Lower lobe of right lung (tissue), 2 donors: Measurements from ENCODE around the gene THSD4. TPM values are rescaled to one million over a fixed set of nuclear protein-coding genes. Genes with fewer than 3 reads are reported as not detected.

Experiments
- ATAC-seq, 2 donors: fragments of 200-7000 bp; cut with Tn5 transposase; one replicate each; pipeline ENCODE4 v1.9.1; 2020 to 2022; ENCODE audit warnings: mild to moderate bottlenecking in 2 of 2, moderate library complexity in 2 of 2
- DNase-seq: peaks from one replicate; pipeline ENCODE4 v3.0.0-alpha.2; 2020
- H3K27ac ChIP-seq: fragments of 200-600 bp; one replicate; pipeline ENCODE4 v1.8.0; 2022
- H3K27me3 ChIP-seq: fragments of 200-600 bp; one replicate; pipeline ENCODE4 v1.8.0; 2022; ENCODE audit warnings: low read depth
- H3K36me3 ChIP-seq: fragments of 200-600 bp; one replicate; pipeline ENCODE4 v1.8.0; 2022; ENCODE audit warnings: mild to moderate bottlenecking
- H3K4me1 ChIP-seq: fragments of 200-600 bp; one replicate; pipeline ENCODE4 v1.8.0; 2022
- H3K4me3 ChIP-seq: fragments of 200-600 bp; one replicate; pipeline ENCODE4 v1.8.0; 2022; ENCODE audit warnings: mild to moderate bottlenecking
- H3K9me3 ChIP-seq: fragments of 200-600 bp; one replicate; pipeline ENCODE4 v1.8.0; 2022
- intact Hi-C: fragments of 100-400 bp; cut with DNase I; formaldehyde crosslinking; loops from one replicate; pipeline ENCODE4 v1.11.0; 2022
- total RNA-seq: library from RNA; stranded (reverse); fragmentation: NEBNext Ultra II Directional; extraction: Animal tissue kit (Norgen Biotek cat#: 25700); gene quantifications from one replicate; pipeline ENCODE4 v1.2.1, GENCODE V29; 2021
- TF ChIP-seq, protein P1 (sequence below): fragments of 200-600 bp; IDR thresholded peaks from one replicate; pipeline ENCODE4 v1.8.0; 2022; ENCODE audit warnings: antibody characterized with exemption, mild to moderate bottlenecking
- donor health status: DM: no; HTN: yes; CAD: no; lungs with severe emphysema.

Gene THSD4
- total RNA-seq, 1 donor from 2014 or later, result 18.2 TPM

DNA sequence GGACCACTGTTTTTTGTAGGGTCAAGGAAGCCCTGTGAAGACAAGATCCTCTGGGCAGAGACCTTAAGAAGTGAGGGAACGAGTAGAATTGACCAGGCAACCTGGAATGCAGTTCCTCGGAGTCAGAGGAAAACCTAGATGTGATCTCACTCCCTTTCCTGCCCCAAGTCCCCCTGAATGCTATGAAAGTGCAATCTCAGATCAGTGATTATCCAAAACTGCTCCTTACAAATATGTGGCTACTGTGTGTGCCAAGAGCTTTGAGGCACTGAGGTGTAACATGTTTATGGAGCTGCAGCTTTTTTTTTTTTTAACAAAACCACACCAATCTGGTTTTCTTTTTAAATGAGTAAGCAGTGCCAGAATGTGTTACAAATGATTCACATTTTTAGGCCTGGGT, 35.8 kb downstream of the THSD4 start:
- H3K27me3 ChIP-seq, result no peaks in the 10 kb centered on the region
- H3K4me1 ChIP-seq, result peaks cover 5% of the 10 kb centered on the region
- ATAC-seq (no peak), DNase-seq (no peak)
- H3K27ac ChIP-seq, result no peak overlapping the region
- H3K4me3 ChIP-seq, result no peak overlapping the region
- no peaks in the 10 kb centered on the region for H3K36me3 ChIP-seq
- intact Hi-C loops, result no loop called here
- TF ChIP-seq, protein P1, sequence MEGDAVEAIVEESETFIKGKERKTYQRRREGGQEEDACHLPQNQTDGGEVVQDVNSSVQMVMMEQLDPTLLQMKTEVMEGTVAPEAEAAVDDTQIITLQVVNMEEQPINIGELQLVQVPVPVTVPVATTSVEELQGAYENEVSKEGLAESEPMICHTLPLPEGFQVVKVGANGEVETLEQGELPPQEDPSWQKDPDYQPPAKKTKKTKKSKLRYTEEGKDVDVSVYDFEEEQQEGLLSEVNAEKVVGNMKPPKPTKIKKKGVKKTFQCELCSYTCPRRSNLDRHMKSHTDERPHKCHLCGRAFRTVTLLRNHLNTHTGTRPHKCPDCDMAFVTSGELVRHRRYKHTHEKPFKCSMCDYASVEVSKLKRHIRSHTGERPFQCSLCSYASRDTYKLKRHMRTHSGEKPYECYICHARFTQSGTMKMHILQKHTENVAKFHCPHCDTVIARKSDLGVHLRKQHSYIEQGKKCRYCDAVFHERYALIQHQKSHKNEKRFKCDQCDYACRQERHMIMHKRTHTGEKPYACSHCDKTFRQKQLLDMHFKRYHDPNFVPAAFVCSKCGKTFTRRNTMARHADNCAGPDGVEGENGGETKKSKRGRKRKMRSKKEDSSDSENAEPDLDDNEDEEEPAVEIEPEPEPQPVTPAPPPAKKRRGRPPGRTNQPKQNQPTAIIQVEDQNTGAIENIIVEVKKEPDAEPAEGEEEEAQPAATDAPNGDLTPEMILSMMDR, result no peak
- H3K9me3 ChIP-seq, result no peaks in the 10 kb centered on the region

DNA sequence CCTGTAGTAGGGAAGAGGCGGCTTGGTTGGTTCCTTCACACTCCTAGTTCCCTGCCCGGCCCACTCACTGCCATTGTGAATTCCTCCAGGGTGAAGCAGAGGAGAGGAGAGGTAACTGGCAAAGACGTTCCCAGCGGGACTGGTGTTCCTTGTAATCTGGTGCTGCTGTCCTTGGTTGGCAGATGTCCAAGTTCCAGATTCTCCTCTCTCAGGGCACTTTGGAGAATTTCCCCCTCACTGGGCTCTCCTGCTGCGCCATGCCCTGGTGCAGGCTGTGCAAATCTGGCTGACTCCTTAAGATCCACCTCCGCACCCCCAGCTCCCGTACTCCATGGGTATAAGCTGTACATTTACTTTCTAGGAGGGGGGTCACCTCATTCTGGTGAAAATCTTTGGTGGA, 37.3 kb downstream of the THSD4 start:
- Histone ChIP-seq H3K4me3 (no peak overlapping the region), H3K36me3 (no peaks in the 10 kb centered on the region), H3K27me3 (no peaks in the 10 kb centered on the region), H3K9me3 (no peaks in the 10 kb centered on the region), H3K4me1 (peaks cover 5% of the 10 kb centered on the region), H3K27ac (no peak overlapping the region)
- intact Hi-C loops, result no loop called here
- no peak for ATAC-seq
- TF ChIP-seq, protein P1, result no peak
- DNase-seq, result no peak

DNA sequence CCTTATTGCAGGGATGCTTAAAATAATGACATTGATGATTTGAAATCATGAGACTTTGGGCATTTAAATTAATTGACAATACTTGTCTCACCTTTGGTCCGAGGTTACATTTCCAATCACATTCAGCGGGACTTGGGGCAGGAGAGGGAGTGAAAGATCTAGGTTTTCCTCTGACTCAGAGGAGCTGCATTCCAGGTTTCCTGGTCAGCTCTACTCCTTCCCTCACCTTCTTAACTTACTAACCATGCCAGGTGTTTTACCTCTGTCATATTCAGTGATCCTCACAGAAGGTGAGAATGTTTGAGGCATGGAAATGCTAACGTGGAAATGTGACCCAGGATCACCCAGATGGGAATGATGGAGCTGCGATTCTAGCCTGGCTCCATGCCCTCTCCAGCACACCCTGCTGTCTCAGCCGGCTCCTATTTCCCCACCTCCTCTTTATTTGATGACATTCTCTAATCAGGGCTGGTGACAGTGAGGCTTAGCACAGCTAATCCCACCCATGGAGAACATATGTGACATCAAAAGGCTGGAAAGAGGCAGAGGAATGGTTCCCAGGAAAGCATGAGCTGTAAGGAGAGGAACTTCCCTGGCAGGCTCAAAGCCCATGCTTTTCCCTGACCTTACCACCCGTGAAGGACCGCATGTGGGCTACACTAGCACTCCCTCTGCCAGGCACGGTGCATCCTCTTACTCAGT, 38.7 kb downstream of the THSD4 start:
- no peaks in the 10 kb centered on the region for H3K36me3 ChIP-seq
- H3K4me3 ChIP-seq, result no peak overlapping the region
- H3K9me3 ChIP-seq, result no peaks in the 10 kb centered on the region
- no peak for ATAC-seq
- no peak for DNase-seq
- peaks cover 5% of the 10 kb centered on the region for H3K4me1 ChIP-seq
- TF ChIP-seq, protein P1, result no peak
- intact Hi-C loops, result no loop called here
- no peaks in the 10 kb centered on the region for H3K27me3 ChIP-seq
- H3K27ac ChIP-seq, result no peak overlapping the region

DNA sequence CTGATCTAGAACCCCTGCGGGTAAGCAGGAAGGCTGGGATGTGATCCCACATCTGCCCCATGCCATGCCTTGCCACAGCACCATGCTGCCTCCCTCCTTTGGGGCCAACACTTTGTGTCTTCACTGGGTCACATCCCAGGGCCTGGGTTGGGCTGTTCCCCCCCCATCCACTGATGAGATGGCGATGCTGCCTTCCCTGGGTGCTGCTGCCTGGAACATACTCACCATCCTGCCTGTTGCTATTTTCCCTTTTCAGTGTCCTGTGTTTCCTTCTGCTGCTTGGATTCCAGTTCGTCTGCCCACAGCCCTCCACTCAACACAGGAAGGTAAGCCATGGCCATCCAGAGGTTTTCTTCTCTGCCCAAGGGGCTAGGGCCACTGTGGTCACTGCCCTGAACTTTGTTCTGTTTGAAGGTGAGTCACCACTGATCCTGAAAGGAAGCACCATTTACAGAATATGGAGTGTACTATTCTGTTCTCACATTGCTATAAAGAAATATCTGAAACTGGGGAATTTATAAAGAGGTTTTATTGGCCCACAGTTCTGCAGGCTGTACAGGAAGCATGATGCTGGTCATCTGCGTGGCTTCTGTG, 39.4 kb downstream of the THSD4 start:
- TF ChIP-seq, protein P1, result no peak

DNA sequence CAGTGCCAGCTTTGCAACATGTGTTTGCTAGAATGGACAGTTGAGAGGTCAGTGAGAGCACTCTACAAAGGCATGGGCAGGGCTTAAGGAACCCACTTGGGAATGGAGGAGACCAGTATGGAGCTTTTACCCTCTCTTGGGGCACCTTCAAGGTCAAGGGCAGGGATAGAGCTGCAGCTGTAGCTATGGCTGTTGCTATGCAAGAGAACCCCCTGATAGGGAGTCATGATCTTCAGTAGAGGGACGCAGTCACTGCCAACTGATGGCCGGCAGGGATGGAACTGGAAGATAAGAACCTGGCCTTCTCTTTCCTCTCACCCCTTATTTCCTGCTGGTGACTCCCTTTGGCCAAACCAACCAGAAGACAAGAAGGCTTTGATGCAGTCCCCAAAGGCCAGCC, 40.3 kb downstream of the THSD4 start:
- intact Hi-C loops, result no loop called here
- no peaks in the 10 kb centered on the region for H3K36me3 ChIP-seq
- no peak overlapping the region for H3K27ac ChIP-seq
- no peaks in the 10 kb centered on the region for H3K27me3 ChIP-seq
- DNase-seq (no peak), ATAC-seq (no peak)
- no peaks in the 10 kb centered on the region for H3K4me1 ChIP-seq
- TF ChIP-seq, protein P1, result no peak
- H3K4me3 ChIP-seq, result no peak overlapping the region
- no peaks in the 10 kb centered on the region for H3K9me3 ChIP-seq

More for the DNA sequence above, 39.4 kb downstream of the THSD4 start:
- Histone ChIP-seq H3K4me1 (peaks cover 5% of the 10 kb centered on the region), H3K4me3 (no peak overlapping the region), H3K27me3 (no peaks in the 10 kb centered on the region), H3K27ac (no peak overlapping the region), H3K9me3 (no peaks in the 10 kb centered on the region), H3K36me3 (no peaks in the 10 kb centered on the region)
- DNase-seq, result no peak
- ATAC-seq, result no peak
- intact Hi-C loops, result no loop called here
